ENCODE measurements around the gene LATS1.

LATS1 gene

DNA sequence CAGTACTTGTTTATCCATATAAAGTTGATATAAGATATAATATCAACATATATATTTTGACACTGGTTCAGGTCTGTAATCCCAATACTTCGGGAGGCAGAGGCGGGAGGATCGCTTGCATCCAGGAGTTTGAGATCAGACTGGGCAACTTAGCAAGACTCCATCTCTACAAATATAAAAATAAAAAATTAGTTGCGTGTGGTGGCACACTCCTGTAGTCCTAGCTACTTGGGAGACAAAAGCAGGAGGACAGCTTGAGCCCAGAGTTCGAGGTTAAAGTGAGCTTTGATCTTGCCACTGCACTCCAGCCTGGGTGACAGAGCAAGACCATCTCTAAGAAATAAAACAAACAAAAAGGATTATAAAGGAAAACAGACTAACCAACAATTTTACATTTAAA lies 60.5 kb downstream of the LATS1 start:
- no peak for DNase-seq

DNA sequence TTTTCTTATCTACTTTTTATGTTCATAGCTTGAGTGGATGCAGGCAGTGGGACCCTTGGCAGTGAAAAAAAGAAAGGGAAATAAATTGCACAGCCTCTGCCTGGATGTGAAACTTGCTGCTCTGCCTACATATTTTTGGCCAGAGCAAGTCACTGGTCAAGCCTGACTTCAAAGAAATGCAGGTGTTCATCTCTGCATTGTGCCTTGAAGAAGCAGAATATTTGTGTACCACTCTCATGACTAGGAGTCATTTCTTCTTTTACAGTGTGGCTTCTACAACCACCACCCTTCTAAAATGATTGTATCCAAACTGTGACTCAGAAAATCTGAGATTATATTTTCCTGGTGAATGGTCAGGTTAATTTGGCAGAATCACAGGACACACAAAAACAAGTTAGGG lies 66.8 kb downstream of the LATS1 start:
- no peak for DNase-seq

DNA sequence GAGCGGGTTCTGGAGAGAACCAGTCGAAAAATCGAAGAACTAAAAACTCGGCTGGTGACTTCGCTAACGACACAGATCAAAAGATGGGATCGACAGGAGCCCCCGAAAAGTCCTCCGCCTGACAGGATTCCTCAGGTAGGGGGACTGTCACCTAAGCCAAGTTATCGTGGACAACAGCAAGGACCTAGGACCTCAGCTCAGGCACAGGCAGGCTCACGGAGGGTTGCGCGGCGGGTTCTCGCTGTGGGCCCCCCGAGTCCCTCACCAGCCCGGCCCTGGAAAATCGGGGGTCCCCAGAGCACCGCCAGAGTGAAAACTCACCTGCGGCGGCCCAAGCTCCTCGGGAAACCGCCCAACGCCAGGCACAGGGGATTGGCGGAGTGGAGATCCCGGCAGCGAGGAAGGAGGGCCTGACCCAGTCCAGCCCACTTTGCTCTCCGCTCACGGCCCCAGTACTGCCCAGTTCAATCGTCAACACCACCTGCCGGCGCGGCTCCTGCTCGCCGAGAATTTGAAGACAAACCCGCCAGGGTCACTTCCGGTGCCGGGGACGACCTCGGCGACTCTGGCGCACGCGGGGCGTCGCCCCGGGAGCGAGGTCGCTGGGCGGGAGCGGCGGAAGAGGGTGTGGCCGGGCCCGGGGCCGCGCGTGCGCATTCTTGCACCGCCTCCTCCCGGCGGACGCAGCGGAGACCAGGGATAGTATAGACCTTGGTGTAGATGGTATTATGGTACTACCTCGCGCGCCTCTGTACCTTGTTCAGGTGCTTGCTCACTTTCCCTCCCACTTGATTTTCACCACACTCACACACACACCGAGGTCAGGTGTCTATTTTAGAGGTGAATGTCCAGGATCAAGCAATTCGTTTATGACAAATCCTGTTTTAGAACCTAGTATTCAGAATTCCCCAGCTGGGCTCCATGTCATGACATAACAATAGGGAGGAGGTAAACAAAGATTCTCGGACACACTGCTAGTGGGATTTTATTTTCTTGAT lies 69.5 kb downstream of the LATS1 start, which contains the start of gene KATNA1:
Gene KATNA1 (minus strand): TSS at position 567 of the 998 bp plus-strand sequence. CDS start 10,167 bp downstream, outside the sequence.
- peak; percentile 44 for DNase-seq

DNA sequence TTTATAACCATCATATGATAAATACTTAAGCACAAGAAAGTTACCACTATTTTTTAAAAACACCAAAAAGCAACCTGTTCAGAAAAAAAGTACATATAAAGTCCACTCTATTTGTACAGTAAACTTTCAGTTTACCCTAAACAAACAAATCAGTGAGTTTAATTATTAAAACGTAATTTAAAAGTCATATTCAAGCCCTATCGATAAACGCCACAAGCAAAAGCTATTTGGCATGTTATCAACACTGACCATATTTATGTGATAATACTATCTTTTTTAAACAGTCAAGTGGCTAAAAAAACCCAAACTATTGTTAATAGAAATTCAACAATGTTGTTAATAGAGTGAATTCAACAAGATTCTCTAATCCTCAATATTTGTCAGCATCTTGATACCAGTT lies 71.3 kb downstream of the LATS1 start:
- no peak for DNase-seq

DNA sequence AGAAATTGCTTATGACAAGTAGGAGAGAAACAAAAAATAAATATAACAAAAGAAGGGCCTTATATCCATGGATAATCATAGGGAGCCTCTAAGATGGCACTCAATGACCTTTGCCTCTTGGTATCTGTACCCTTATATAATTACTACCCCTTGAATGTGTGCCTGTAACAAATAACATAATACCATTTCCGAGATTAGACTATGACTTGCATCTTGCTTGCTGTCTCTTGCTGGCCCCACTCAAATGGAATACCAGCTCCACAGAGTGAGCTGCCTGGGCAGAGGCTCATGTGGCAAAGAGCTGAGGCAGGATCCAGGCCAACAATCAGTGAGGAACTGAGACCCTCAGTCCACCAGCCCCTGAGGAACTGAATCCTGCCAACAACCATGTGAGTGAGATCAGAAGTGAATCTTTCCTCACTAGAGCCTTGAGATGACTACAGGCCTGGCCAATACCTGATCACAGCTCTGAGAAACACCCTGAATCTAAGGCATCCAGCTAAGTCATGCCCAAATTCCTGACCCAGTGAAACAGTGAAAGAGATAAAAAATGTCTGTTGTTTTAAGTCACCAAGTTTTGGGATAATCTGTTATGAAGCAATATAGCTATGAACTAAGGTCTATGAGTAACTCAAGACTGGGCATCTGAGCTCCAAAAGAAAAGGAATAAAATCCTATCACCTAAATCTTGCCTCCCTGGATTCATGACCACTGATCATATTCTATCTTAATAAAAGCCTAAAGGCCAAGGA lies 74.9 kb downstream of the LATS1 start:
- no peak for DNase-seq

DNA sequence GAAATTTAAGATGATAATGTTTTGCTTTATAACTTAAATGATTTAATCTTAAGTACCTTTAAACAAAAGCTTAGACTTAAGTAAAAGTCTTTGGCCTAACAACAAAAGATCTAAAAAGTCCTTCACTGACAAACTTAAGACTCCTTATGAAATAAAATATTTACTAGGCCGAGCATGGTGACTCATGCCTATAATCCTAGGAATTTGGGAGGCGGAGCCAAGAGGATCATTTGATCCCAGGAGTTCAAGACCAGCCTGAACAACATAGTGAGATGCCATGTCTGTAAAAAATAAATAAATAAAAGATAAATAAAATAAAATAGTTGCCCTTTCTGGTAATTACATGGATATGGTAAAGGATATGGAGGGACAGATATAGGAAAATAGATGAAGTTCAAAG lies 81.8 kb downstream of the LATS1 start:
- no peak for DNase-seq

DNA sequence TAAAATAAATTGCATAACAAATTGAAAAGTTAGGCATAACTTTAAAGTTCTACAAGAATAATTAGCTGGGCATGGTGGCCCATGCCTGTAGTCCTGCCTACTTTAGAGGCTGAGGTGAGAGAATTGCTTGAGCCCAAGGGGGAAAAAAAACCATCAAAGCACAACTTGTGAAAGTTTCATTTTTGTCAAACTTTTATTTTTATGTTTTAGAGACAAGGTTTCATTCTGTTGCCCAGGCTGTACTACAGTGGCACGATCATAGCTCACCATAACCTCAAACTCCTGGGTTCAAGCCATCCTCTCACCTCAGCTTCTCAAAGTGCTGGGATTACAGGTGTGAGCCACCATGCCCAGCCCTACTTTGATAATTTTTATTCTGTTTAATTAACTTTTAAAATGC lies 83.6 kb downstream of the LATS1 start:
- DNase-seq = no peak

DNA sequence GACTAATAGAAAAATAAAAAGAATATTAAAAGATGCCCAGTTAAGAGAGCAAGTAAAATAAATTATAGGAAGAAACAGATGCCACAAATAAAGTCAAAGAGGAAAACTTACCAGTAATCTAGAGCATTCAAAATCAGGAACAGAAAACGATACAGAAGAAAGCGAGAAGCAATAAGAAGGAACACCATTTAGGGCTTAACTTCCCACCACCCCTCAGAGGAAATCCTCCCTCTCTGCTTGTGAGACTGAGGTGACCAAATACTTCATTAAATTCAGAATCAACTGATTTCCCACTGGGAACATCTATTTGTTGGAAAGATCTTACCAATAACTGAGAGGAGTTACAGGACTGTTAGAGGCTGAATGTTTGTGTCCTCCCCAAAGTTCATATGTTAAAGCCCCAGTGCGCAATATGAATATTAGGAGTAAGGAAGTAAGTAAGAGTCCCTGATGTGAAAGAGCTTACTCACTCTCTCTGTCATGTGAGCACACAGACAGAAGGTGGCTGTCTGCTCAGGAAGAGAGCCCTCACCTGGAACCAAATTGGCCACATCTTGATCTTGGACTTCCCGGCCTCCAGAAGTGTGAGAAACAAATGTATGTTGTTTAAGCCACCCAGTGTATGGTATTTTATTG lies 88.9 kb downstream of the LATS1 start:
- no peak for DNase-seq

DNA sequence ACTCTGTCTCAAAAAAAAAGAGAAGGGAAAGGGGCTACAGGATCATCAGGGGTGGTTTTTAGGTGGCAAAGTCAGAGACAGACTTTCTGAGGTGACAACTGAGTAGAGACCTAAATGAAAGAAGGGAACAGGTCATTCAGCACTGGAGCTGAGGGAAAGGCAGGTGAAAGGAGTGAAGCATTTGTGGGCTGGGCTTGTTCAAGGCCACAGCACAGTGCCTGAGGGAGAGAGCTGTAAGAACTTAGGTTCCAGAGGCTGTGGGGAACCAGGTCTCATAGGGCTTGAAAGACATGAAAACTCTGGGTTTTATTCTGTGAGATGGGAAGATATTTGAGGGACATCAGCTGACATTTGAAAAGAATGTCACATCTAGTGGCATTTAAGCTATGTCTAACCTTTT lies 90.2 kb downstream of the LATS1 start:
- DNase-seq = no peak

DNA sequence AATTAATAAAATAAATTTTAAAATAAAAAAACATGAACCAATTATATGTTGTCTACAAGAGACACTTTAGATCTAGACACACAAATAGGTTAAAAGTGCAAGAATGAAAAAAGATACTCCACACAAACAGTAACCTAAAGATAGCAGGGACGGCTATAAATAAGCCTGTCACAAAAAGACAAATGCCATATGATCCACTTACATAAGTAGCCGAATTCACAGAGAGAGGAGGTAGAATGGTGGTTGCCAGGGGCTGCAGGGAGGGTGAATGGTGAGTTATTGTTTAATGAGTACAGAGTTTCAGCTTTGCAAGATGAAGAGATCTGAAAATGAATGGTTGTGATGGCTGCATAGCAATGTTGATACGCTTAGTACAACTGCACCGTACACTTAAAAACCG lies 102.1 kb downstream of the LATS1 start:
- no peak for DNase-seq

DNA sequence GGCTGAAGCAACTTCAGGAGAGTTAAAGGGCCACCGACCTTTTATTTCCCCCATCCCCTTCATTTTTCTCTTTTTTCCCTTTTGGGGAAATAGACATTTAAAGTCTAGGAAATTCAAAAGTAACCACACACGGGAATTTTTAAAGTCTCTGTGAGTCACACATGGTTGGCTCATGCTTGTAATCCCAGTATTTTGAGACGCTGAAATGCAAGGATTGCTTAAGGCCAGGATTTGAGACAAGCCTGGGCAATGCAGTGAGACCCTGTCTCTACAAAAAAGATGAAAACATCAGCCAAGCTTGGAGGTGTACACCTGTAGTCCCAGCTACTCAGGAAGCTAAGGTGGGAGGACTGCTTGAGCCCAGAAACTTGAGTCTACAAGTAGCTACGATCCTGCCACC lies 103.6 kb downstream of the LATS1 start:
- DNase-seq = no peak

DNA sequence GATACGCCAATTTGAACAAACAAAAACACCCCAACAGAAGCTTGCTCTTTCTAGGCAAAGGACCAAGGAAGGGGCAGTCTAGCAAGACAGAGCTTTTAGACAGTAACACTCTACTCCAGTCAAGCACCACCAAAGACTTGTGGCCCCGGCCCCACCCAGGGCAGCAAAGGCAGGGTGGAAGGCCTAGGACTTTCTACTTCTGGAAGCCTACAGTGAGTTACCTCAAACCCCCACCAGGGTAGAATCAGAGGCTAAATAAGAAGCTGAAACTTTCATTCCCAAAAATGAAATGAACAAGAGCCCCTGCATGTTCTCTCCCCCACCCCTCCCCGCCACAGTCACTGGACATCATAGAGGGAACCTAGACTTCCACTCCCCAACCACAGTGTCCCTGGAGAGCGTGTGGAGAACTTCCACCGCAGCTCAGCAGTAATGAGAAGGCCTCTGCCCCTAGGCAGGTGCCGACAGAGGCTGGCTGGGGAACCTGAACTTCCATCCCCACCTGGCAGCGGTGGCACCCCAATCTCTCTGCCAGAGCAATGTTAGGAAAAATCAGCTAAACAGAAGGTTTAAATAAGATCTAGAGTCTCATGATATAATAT lies 109.4 kb downstream of the LATS1 start:
- DNase-seq = no peak

All from cortex of kidney (tissue), 1 donor.